Measurements from ENCODE around the gene TMEM150C. TPM values are rescaled to one million over a fixed set of nuclear protein-coding genes. Genes with fewer than 3 reads are reported as not detected.

Gene TMEM150C
- total RNA-seq, 1 experiment from 2014 or later, result 2.7 TPM

DNA sequence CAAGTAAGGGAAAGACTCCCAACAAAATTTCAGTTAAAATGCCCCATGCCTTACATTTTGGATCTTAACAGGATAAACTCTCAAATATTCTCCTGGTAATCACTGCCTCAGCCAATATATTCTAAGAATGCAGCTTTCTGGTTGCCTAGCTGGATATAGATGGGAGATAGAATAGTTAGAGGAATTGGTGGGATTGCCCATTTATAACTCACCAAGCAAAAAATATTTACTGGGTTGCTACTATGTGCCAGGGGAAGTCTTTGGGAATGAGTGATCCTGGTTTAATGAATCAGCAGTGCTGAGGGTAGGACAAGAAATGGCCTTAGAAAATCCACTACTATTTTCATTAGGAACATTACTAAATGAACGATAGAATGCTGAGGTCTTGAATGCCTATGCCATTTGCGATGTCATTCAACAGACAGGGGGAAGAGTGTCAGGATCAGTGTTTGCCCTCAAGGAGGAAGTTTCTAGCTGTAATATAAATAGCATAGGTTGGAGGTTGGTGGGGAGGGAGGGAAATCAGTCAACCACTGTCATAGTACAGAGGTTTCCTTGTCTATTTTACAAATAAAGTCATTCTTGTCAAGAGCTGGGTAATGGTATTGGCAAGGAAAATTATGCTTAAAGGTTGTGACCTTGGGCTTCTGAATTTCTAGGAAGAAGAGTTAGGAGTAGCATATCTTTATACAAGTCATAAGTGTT lies 67.9 kb downstream of the TMEM150C start:
- H2BK15ac ChIP-seq (ENCODE audit: low read depth, low read length), result no peak overlapping the region
- no peak overlapping the region for H2AFZ ChIP-seq (ENCODE audit: low read length)
- H3K4me1 ChIP-seq (ENCODE audit: insufficient read depth, low read length), result no peaks in the 10 kb centered on the region
- Mint-ChIP-seq H3K9me3 (no peaks in the 10 kb centered on the region), H3K27ac (no peak overlapping the region), H3K4me3 (no peak overlapping the region), H3K27me3 (ENCODE audit: low read depth) (no peaks in the 10 kb centered on the region), H3K36me3 (ENCODE audit: insufficient read depth in 1 of 3, low read depth in 3 of 3) (no peaks in the 10 kb centered on the region), H3K4me1 (peaks cover 6 to 7% of the 10 kb centered on the region in 2 experiments; a peak in 2 of 4 replicates)
- H3K9ac ChIP-seq (ENCODE audit: extremely low read depth, insufficient read length, low read length), result no peak overlapping the region
- no peak overlapping the region for H3K18ac ChIP-seq (ENCODE audit: insufficient read length, low read depth, low read length)
- no peak overlapping the region for H4K91ac ChIP-seq (ENCODE audit: insufficient read length, low read depth, low read length)
- no peak overlapping the region for H2BK5ac ChIP-seq (ENCODE audit: insufficient read length, low read length)
- H3K9me3 ChIP-seq (ENCODE audit: control insufficient read depth, low read depth, low read length), result no peaks in the 10 kb centered on the region
- H4K5ac ChIP-seq (ENCODE audit: insufficient read length, low read depth, low read length), result no peak overlapping the region
- H3K4ac ChIP-seq (ENCODE audit: low read depth, low read length), result no peak overlapping the region
- H3K79me2 ChIP-seq (ENCODE audit: insufficient read depth, low read length), result no peaks in the 10 kb centered on the region
- H3K79me1 ChIP-seq (ENCODE audit: insufficient read depth, low read depth, low read length, poor library complexity, severe bottlenecking), result no peaks in the 10 kb centered on the region
- H2BK12ac ChIP-seq (ENCODE audit: insufficient read length, low read depth, low read length), result no peak overlapping the region
- no peak overlapping the region for H4K8ac ChIP-seq (replicated peaks; ENCODE audit: insufficient read length, low read depth, low read length)
- no CpG with 5 or more reads among the region's 2 CpGs for whole genome bisulfite sequencing (ENCODE audit: extremely low coverage, insufficient read length, low lambda C conversion rate)
- no peaks in the 10 kb centered on the region for H4K20me1 ChIP-seq (ENCODE audit: control insufficient read depth, insufficient read depth, insufficient read length)
- no peak for DNase-seq
- H3K56ac ChIP-seq (ENCODE audit: insufficient read length, low read depth, low read length), result no peak overlapping the region
- H3T11ph ChIP-seq (ENCODE audit: low read length), result no peak overlapping the region
- H3K23me2 ChIP-seq (ENCODE audit: insufficient read length, low read depth, low read length, poor library complexity, severe bottlenecking), result no peaks in the 10 kb centered on the region
- H2AK5ac ChIP-seq (ENCODE audit: insufficient read length, low read length), result no peak overlapping the region
- no peak overlapping the region for H2BK20ac ChIP-seq (ENCODE audit: low read depth, low read length, poor library complexity, severe bottlenecking)
- H3K23ac ChIP-seq (ENCODE audit: insufficient read length, low read depth, low read length), result no peak overlapping the region
- no peak overlapping the region for H2BK120ac ChIP-seq (ENCODE audit: low read depth, low read length, poor library complexity, severe bottlenecking)
- no peaks in the 10 kb centered on the region for H3K27me3 ChIP-seq (ENCODE audit: insufficient read depth, low read length)
- TF ChIP-seq CTCF (conservative IDR thresholded peaks at IDR 0.05), result no peak
- H3K14ac ChIP-seq (ENCODE audit: insufficient read depth, low read length), result no peak overlapping the region
- no peak overlapping the region for H3K4me2 ChIP-seq (ENCODE audit: insufficient read depth, insufficient read length, low read length)
- no peak overlapping the region for H3K27ac ChIP-seq (ENCODE audit: insufficient read length, low read depth, low read length)
